SU-DHL-6 (cell line): Measurements from ENCODE around the gene LRRC25.

Source experiments
- EZH2phosphoT487 ChIP-seq: fragments of 200-600 bp; sonication (generic), shearing (Covaris generic); conservative IDR thresholded peaks from 2 replicates; pipeline ENCODE4 v1.6.1; 2018; ENCODE audit warnings: mild to moderate bottlenecking, antibody characterized with exemption, low read length, moderate library complexity, mixed read lengths
- TF ChIP-seq, protein P1 (sequence below): fragments of 200-600 bp; sonication (generic); IDR thresholded peaks from one replicate; pipeline ENCODE4 v1.5.1; 2017; ENCODE audit warnings: antibody characterized with exemption, mild to moderate bottlenecking, low read length, moderate library complexity; ENCODE audit not compliant: insufficient read depth, poor library complexity, severe bottlenecking

DNA sequence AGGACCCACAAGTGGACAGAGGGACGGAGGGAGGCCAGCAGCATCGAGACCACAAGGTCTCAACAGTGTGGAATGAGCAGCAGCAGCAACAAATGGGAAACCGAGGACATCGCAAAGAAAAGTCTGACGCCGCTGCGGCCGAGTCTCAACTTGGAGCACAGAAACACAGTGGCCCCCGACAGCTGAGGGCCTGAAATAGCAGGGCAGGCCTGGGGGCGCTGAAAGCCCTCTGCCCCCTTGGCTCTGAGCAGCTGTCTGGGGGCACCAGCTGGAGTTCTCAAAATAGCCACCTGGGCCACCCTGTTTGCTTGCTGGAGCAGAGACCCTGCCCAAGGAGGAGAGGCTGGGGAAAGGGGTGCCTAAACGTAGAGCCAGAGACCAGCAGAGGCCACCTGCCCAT is 46.4 kb upstream of the LRRC25 start:
- TF ChIP-seq, protein P1, sequence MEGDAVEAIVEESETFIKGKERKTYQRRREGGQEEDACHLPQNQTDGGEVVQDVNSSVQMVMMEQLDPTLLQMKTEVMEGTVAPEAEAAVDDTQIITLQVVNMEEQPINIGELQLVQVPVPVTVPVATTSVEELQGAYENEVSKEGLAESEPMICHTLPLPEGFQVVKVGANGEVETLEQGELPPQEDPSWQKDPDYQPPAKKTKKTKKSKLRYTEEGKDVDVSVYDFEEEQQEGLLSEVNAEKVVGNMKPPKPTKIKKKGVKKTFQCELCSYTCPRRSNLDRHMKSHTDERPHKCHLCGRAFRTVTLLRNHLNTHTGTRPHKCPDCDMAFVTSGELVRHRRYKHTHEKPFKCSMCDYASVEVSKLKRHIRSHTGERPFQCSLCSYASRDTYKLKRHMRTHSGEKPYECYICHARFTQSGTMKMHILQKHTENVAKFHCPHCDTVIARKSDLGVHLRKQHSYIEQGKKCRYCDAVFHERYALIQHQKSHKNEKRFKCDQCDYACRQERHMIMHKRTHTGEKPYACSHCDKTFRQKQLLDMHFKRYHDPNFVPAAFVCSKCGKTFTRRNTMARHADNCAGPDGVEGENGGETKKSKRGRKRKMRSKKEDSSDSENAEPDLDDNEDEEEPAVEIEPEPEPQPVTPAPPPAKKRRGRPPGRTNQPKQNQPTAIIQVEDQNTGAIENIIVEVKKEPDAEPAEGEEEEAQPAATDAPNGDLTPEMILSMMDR, result no peak
- no peak for TF ChIP-seq EZH2phosphoT487
